HT1080 (cell line): ENCODE results near the gene IL7R. TPM values are rescaled to one million over a fixed set of nuclear protein-coding genes. Genes with fewer than 3 reads are reported as not detected.
A peak's percentile ranks its signal among the peaks of the same experiment; 100 is the strongest.
"Not testable (repeated sequence)": the region's sequence is repeated elsewhere in the genome, so short reads cannot be mapped to it uniquely, and the experiment has no call there.

Source experiments
- DNase-seq: peaks from one replicate; pipeline ENCODE4 v3.0.0-alpha.2; 2015; ENCODE audit warnings: low read depth
- total RNA-seq: library from RNA; depleted of rRNA; stranded (reverse); fragments of >200 nt; shearing (Covaris generic); gene quantifications from 2 replicates; pipeline ENCODE4 v1.2.3, GENCODE V29; 2014

The IL7R gene
- total RNA-seq, 1 experiment from 2014 or later: 12.2 TPM

GRCh38 chr5:35838370-35839042 is 18.2 kb upstream of the IL7R start:
- DNase-seq: peak; percentile 23

GRCh38 chr5:35842856-35843255 is 13.8 kb upstream of the IL7R start:
- DNase-seq: no peak

GRCh38 chr5:35845508-35845907 is 11.2 kb upstream of the IL7R start:
- DNase-seq: not testable (repeated sequence)

GRCh38 chr5:35847491-35847890 is 9.2 kb upstream of the IL7R start:
- DNase-seq: no peak

- DNase-seq: no peak
These were observed 8.7 kb upstream of the IL7R start for GRCh38 chr5:35847961-35848360.

- no peak for DNase-seq
These were observed 6.8 kb upstream of the IL7R start for GRCh38 chr5:35849860-35850259.

- no peak for DNase-seq
These were observed 5.6 kb upstream of the IL7R start for GRCh38 chr5:35850967-35851680.

GRCh38 chr5:35852084-35852734 is 4.5 kb upstream of the IL7R start:
- DNase-seq: peak; percentile 56

- DNase-seq: no peak
These were observed 3.9 kb upstream of the IL7R start for GRCh38 chr5:35852773-35853172.

GRCh38 chr5:35853631-35854030 is 3.1 kb upstream of the IL7R start:
- DNase-seq: no peak

GRCh38 chr5:35854248-35854647 is 2.4 kb upstream of the IL7R start:
- DNase-seq: no peak

GRCh38 chr5:35855187-35855586 is 1.5 kb upstream of the IL7R start:
- no peak for DNase-seq

- not testable (repeated sequence) for DNase-seq
These were observed 416 bp upstream of the IL7R start for GRCh38 chr5:35856186-35856764.

- DNase-seq: peak; percentile 91
These were observed 1.0 kb downstream of the IL7R start for GRCh38 chr5:35857606-35858205.

- peak; percentile 39 for DNase-seq
These were observed 2.5 kb downstream of the IL7R start for GRCh38 chr5:35859101-35859661.

GRCh38 chr5:35860686-35861085 is 4.0 kb downstream of the IL7R start:
- DNase-seq: no peak

GRCh38 chr5:35861718-35862117 is 5.0 kb downstream of the IL7R start:
- no peak for DNase-seq

GRCh38 chr5:35862126-35862525 is 5.4 kb downstream of the IL7R start:
- no peak for DNase-seq

- DNase-seq: no peak
These were observed 6.5 kb downstream of the IL7R start for GRCh38 chr5:35863159-35863558.

- DNase-seq: no peak
These were observed 11.3 kb downstream of the IL7R start for GRCh38 chr5:35867998-35868397.

- DNase-seq: no peak
These were observed 13.1 kb downstream of the IL7R start for GRCh38 chr5:35869685-35870277.
